Keratinocyte (primary cell): Measurements from ENCODE around the gene NXNL1.

Experiments used
- CTCF ChIP-seq, 3 experiments: IDR thresholded peaks in 1 of 3; conservative IDR thresholded peaks in 1 of 3; optimal IDR thresholded peaks in 1 of 3; 2 replicates in 2 of 3; 3 replicates in 1 of 3; pipeline versions ENCODE3 to v1.5.1; 2011; ENCODE audit warnings: low read length in 3 of 3, mild to moderate bottlenecking in 3 of 3, moderate library complexity in 2 of 3, control low read depth in 1 of 3, inconsistent platforms in 1 of 3; ENCODE audit not compliant: insufficient read depth in 2 of 3; ENCODE audit errors: extremely low read depth in 1 of 3
- EZH2 ChIP-seq: IDR thresholded peaks from one replicate; pipeline ENCODE4 v1.6.1; 2012; ENCODE audit warnings: inconsistent platforms, mild to moderate bottlenecking, low read length, moderate library complexity

DNA sequence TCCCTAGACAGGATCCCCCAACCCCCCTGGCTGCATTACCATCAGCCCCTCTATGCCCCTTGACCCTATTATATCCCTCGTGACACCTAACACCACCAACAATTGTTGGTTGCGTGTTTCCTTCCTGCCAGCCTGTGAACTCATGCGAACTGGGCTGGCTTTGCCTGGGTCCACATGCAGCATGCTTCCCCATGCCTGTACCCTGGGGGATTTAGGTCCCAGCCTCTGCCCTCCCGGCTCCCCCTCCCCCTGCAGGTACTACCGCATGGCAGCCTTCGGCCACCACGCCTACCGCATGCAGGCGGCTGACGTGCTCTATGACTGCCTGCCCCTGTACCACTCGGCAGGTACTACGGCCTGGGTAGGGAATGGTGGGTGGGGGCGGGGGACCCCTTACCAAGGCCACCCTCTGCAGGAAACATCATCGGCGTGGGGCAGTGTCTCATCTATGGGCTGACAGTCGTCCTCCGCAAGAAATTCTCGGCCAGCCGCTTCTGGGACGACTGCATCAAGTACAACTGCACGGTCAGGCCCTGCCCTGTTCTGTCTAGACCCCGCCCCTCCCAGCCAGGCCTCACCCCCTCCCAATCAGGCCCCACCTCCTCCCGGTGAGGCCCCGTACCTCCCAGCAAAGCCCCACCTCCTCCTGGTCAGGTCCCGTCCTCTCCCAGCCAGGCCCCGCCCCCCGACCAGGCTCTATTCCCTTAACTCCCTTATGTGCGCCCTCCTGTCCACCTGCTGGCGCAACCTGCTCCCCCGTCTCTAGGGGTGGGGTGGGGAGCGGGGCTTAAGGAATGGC is 28.1 kb upstream of the NXNL1 start:
- TF ChIP-seq CTCF (optimal IDR thresholded peaks at IDR 0.05 in 1 of 3, IDR thresholded peaks at IDR 0.05 in 1 of 3, conservative IDR thresholded peaks at IDR 0.05 in 1 of 3; ENCODE audit: extremely low read depth in 1 of 3, insufficient read depth in 2 of 3, low read length in 3 of 3) (peak in 1 of 3 experiments; percentile 60), EZH2 (no peak)
